ENCODE measurements around the gene RAD51C. TPM values are rescaled to one million over a fixed set of nuclear protein-coding genes. Genes with fewer than 3 reads are reported as not detected.

The RAD51C gene
- total and polyA plus RNA-seq, 8 donors, result 21.6 to 42.5 (median 35.8) TPM

DNA sequence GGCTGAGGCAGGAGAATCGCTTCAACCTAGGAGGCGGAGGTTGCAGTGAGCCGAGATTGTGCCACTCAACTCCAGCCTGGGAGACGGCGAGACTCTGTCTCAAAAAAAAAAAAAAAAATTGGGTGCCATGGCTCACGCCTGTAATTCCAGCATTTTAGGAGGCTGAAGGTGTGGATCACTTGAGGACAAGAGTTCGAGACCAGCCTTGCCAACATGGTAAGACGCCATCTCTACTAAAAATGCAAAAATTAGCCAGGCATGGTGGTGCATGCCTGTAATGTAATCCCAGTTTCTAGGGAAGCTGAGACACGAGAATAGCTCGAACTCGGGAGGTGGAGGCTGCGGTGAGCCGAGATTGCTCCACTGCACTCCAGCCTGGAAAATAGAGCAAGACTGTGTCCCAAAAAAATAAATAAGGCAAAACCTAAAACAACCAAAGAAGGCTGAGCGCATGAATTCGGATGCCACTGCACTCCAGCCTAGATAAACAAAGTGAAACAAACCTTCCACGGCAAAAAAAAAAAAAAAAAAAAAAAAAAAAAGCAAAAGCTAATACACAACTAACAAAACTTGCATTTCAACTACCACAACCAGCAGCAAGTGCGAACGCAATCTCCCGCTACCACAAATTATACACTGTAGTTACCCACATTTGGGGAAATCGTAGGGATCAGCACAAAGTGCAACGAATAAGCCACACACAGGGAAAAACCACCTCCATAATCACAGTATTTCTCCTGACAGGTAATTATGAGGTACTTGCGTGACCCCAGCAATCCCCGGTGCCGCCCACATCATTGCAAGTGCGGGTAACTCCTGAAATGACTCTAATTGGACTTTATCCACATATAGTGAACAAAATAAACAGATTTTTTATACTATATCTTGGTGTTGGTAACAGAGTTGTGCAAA is 26.2 kb upstream of the RAD51C start:
- H3K27me3 ChIP-seq, result no peaks in the 10 kb centered on the region
- no peak for DNase-seq
- H3K9me3 ChIP-seq, result no peaks in the 10 kb centered on the region
- peak overlapping the region in 1 of 2 donors; percentile 29 for H3K4me3 ChIP-seq
- H3K36me3 ChIP-seq, result no peaks in the 10 kb centered on the region
- TF ChIP-seq CTCF (IDR thresholded peaks at IDR 0.05), result no peak
- H3K27ac ChIP-seq, result peak overlapping the region; percentile 23 to 80
- no peak for ATAC-seq
- H3K4me1 ChIP-seq, result no peaks in the 10 kb centered on the region
- intact Hi-C loops (cut with DNase I), result no loop called here

- Histone ChIP-seq H3K36me3 (no peaks in the 10 kb centered on the region), H3K27ac (peak overlapping the region; percentile 23 to 80), H3K4me1 (no peaks in the 10 kb centered on the region), H3K4me3 (peak overlapping the region in 1 of 2 donors; percentile 29), H3K9me3 (no peaks in the 10 kb centered on the region), H3K27me3 (no peaks in the 10 kb centered on the region)
- intact Hi-C loops (cut with DNase I), result no loop called here
- peak; percentile 71 for ATAC-seq
- TF ChIP-seq CTCF (IDR thresholded peaks at IDR 0.05), result no peak
- DNase-seq, result peak; percentile 50 to 88 (median 84)
Measured at GRCh38 chr17:58666858-58667267, 25.5 kb upstream of the RAD51C start.

- Histone ChIP-seq H3K4me1 (no peaks in the 10 kb centered on the region), H3K27ac (no peak overlapping the region), H3K27me3 (no peaks in the 10 kb centered on the region), H3K4me3 (no peak overlapping the region), H3K36me3 (no peaks in the 10 kb centered on the region), H3K9me3 (no peaks in the 10 kb centered on the region)
- no peak for ATAC-seq
- TF ChIP-seq CTCF (IDR thresholded peaks at IDR 0.05), result no peak
- intact Hi-C loops (cut with DNase I), result no loop called here
- no peak for DNase-seq
Measured at GRCh38 chr17:58667934-58668597, 24.3 kb upstream of the RAD51C start.

- DNase-seq (no peak), ATAC-seq (no peak)
- no peak for TF ChIP-seq CTCF (IDR thresholded peaks at IDR 0.05)
- H3K27ac ChIP-seq, result no peak overlapping the region
- H3K4me1 ChIP-seq, result no peaks in the 10 kb centered on the region
- no peaks in the 10 kb centered on the region for H3K9me3 ChIP-seq
- no peaks in the 10 kb centered on the region for H3K27me3 ChIP-seq
- intact Hi-C loops (cut with DNase I), result no loop called here
- H3K4me3 ChIP-seq, result no peak overlapping the region
- H3K36me3 ChIP-seq, result no peaks in the 10 kb centered on the region
Measured at GRCh38 chr17:58668598-58668935, 23.8 kb upstream of the RAD51C start.

- no peaks in the 10 kb centered on the region for H3K36me3 ChIP-seq
- no peaks in the 10 kb centered on the region for H3K4me1 ChIP-seq
- no peaks in the 10 kb centered on the region for H3K9me3 ChIP-seq
- H3K27ac ChIP-seq, result no peak overlapping the region
- intact Hi-C loops (cut with DNase I), result no loop called here
- no peak for DNase-seq
- no peak overlapping the region for H3K4me3 ChIP-seq
- no peaks in the 10 kb centered on the region for H3K27me3 ChIP-seq
- no peak for TF ChIP-seq CTCF (IDR thresholded peaks at IDR 0.05)
- no peak for ATAC-seq
Measured at GRCh38 chr17:58669853-58670252, 22.5 kb upstream of the RAD51C start.
